K562 treated with DMSO at 1 percent for 48 hours (cell line): ENCODE measurements around the gene ECHDC3. TPM values are rescaled to one million over a fixed set of nuclear protein-coding genes. Genes with fewer than 3 reads are reported as not detected.

Experiments used
- total RNA-seq: library from RNA; unstranded; fragments of 300-600 nt; gene quantifications from 2 replicates; pipeline ENCODE4 v1.2.3, GENCODE V29; 2022; ENCODE audit warnings: low replicate concordance; ENCODE audit errors: extremely low read depth

ECHDC3 gene, protein sequence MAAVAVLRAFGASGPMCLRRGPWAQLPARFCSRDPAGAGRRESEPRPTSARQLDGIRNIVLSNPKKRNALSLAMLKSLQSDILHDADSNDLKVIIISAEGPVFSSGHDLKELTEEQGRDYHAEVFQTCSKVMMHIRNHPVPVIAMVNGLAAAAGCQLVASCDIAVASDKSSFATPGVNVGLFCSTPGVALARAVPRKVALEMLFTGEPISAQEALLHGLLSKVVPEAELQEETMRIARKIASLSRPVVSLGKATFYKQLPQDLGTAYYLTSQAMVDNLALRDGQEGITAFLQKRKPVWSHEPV
- not detected in 2 replicates for total RNA-seq

DNA sequence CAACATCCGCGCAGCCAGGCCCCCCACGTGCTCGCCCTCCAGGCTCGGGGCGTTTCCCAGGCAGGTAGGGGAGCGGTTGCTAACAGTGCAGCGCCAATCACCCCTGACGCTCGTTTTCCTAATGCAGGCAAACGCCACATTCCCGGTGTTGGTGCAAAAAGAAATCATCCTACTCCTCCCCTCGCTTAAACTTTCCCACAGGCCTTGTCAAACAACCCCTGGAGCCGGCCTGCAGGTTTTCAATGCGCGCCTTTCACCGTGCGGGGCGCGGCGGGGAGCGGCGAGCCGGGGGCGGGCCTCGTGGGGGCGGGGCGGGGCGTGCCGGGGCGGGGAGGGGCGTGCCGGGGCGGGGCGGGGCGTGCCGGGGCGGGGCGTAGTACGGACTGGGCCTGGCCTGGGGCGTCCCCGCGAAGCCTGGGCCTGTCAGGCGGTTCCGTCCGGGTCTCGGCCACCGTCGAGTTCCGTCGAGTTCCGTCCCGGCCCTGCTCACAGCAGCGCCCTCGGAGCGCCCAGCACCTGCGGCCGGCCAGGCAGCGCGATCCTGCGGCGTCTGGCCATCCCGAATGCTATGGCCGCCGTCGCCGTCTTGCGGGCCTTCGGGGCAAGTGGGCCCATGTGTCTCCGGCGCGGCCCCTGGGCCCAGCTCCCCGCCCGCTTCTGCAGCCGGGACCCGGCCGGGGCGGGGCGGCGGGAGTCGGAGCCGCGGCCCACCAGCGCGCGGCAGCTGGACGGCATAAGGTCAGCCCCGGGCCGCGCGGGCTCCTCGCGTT lies at the start of gene ECHDC3:
Gene ECHDC3 (plus strand): TSS at position 374 of the 770 bp plus-strand sequence. CDS start 195 bp downstream, at position 569.

Other genes starting within 250 kb of the ECHDC3 start
- gene USP6NL, start 130.7 kb upstream of the ECHDC3 start, total RNA-seq: not detected in 2 replicates
- gene PROSER2, start 81.0 kb downstream of the ECHDC3 start, total RNA-seq: not detected in 2 replicates